ENCODE results near the gene UQCRC1. TPM values are rescaled to one million over a fixed set of nuclear protein-coding genes. Genes with fewer than 3 reads are reported as not detected.

The UQCRC1 gene
- total and polyA plus RNA-seq, 2 donors (not counting 1 experiment from before 2014, with no cell fraction given) = 226 to 366 TPM

DNA sequence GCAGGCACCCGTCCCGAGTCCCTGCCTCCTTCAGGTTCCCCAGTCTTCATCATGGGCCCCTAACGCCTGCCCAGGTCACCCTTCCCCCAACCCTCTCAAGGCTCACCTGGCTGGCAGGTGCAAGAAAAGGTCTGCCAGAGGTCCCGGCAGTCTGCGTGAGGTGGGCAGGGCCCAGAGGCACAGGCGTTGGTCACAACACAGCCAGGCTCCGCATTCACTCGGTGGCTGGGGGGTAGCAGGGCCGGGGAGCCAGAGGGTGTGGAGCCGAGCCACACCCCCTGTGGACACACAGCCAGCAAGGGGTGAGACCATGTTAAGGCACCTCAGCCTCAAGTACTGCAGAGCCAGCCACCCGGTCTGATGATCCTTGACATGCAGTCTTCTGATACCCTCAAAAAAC is 42.3 kb upstream of the UQCRC1 start:
- Histone ChIP-seq H3K4me3 (replicated peaks in 1 of 4; ENCODE audit: control extremely low read depth in 1 of 4, insufficient read depth in 1 of 4, low read depth in 3 of 4, low read length in 4 of 4) (no peak overlapping the region), H3K27me3 (ENCODE audit: control insufficient read depth, insufficient read depth, low read length) (no peaks in the 10 kb centered on the region), H3K79me2 (ENCODE audit: control insufficient read depth, insufficient read depth, low read length) (no peaks in the 10 kb centered on the region), H3K36me3 (ENCODE audit: control insufficient read depth, insufficient read depth, low read length) (no peaks in the 10 kb centered on the region), H3K27ac (ENCODE audit: insufficient read depth, low read length) (no peak overlapping the region), H4K20me1 (ENCODE audit: control insufficient read depth, extremely low read depth, insufficient read depth, low read length) (no peaks in the 10 kb centered on the region), H3K9ac (ENCODE audit: insufficient read depth, low read length) (no peak overlapping the region), H3K4me1 (ENCODE audit: control insufficient read depth, extremely low read depth, insufficient read depth, low read length) (no peaks in the 10 kb centered on the region), H3K9me3 (ENCODE audit: control insufficient read depth, insufficient read depth, low read depth, low read length) (no peaks in the 10 kb centered on the region), H2AFZ (ENCODE audit: low read length) (no peak overlapping the region), H3K4me2 (ENCODE audit: extremely low read depth, insufficient read depth, low read length) (no peak overlapping the region)
- no peak for TF ChIP-seq EZH2 (IDR thresholded peaks at IDR 0.05; ENCODE audit: low read length, missing control alignments)
- TF ChIP-seq, protein P1, sequence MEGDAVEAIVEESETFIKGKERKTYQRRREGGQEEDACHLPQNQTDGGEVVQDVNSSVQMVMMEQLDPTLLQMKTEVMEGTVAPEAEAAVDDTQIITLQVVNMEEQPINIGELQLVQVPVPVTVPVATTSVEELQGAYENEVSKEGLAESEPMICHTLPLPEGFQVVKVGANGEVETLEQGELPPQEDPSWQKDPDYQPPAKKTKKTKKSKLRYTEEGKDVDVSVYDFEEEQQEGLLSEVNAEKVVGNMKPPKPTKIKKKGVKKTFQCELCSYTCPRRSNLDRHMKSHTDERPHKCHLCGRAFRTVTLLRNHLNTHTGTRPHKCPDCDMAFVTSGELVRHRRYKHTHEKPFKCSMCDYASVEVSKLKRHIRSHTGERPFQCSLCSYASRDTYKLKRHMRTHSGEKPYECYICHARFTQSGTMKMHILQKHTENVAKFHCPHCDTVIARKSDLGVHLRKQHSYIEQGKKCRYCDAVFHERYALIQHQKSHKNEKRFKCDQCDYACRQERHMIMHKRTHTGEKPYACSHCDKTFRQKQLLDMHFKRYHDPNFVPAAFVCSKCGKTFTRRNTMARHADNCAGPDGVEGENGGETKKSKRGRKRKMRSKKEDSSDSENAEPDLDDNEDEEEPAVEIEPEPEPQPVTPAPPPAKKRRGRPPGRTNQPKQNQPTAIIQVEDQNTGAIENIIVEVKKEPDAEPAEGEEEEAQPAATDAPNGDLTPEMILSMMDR (conservative IDR thresholded peaks at IDR 0.05 in 1 of 2, IDR thresholded peaks at IDR 0.05 in 1 of 2; ENCODE audit: low read depth in 1 of 2, low read length in 2 of 2) = no peak
- no peak for DNase-seq (ENCODE audit: low read depth in 2 of 2)

DNA sequence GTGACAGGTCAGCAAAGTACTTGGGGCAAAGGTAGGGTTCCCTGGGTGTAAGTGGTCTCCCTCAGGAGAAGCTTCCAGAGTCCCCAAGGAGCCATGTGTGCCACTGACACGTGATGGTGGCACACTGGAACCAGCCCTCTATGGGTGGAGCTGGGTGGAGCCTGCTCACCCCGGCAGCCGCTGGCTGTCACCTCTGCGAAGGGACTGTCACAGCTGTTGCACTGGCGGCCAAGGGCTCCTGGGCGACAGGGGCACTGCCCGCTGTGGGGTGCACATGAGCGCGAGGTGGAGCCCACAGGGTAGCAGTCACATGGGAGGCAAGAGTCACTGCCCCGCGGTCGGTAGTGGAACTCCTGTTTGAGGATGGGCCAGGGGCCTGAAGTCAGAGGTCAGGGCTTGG is 41.3 kb upstream of the UQCRC1 start:
- Histone ChIP-seq H3K9me3 (ENCODE audit: control insufficient read depth, insufficient read depth, low read depth, low read length) (no peaks in the 10 kb centered on the region), H3K36me3 (ENCODE audit: control insufficient read depth, insufficient read depth, low read length) (no peaks in the 10 kb centered on the region), H3K9ac (ENCODE audit: insufficient read depth, low read length) (no peak overlapping the region), H3K27ac (ENCODE audit: insufficient read depth, low read length) (no peak overlapping the region), H3K79me2 (ENCODE audit: control insufficient read depth, insufficient read depth, low read length) (no peaks in the 10 kb centered on the region), H2AFZ (ENCODE audit: low read length) (no peak overlapping the region), H3K4me2 (ENCODE audit: extremely low read depth, insufficient read depth, low read length) (no peak overlapping the region), H3K27me3 (ENCODE audit: control insufficient read depth, insufficient read depth, low read length) (no peaks in the 10 kb centered on the region), H3K4me1 (ENCODE audit: control insufficient read depth, extremely low read depth, insufficient read depth, low read length) (no peaks in the 10 kb centered on the region), H4K20me1 (ENCODE audit: control insufficient read depth, extremely low read depth, insufficient read depth, low read length) (no peaks in the 10 kb centered on the region), H3K4me3 (replicated peaks in 1 of 4; ENCODE audit: control extremely low read depth in 1 of 4, insufficient read depth in 1 of 4, low read depth in 3 of 4, low read length in 4 of 4) (no peak overlapping the region)
- DNase-seq (ENCODE audit: low read depth in 2 of 2) = no peak
- no peak for TF ChIP-seq EZH2 (IDR thresholded peaks at IDR 0.05; ENCODE audit: low read length, missing control alignments)
- TF ChIP-seq, protein P1 (conservative IDR thresholded peaks at IDR 0.05 in 1 of 2, IDR thresholded peaks at IDR 0.05 in 1 of 2; ENCODE audit: low read depth in 1 of 2, low read length in 2 of 2) = no peak

DNA sequence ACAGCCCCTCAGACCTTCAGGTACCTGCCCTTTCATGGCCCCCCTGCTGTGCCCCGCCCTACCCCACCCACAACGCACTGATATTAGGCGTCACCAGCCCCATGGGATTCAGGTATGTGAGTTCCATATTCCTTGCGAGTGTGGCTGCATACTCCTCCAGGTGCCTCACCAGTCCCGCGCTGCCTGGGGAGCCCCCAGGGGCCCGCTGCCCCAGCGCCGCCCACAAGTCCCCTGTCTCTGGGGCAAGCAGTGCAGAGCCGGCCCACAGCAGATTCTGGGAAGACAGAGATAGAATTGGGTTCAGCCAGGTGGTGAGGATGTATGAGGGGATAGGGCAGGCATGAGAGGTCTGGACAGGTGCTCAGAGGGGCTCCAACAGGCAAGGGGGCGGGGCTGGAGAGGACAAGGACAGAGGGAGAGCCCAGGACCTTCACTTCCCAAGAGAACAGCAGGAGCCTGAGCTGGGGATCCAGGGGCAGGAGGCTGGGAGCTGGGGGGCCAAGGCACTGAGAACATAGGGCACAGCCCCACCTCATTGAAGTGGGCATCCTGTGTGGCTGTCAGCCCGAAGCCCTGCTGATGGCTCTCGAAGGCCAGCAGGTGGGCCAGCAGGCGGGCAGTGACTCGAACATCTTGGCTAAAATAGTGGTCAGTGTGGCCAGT is 38.9 kb upstream of the UQCRC1 start:
- no peaks in the 10 kb centered on the region for H3K27me3 ChIP-seq (ENCODE audit: control insufficient read depth, insufficient read depth, low read length)
- no peak for DNase-seq (ENCODE audit: low read depth in 2 of 2)
- H4K20me1 ChIP-seq (ENCODE audit: control insufficient read depth, extremely low read depth, insufficient read depth, low read length) = no peaks in the 10 kb centered on the region
- no peak overlapping the region for H3K27ac ChIP-seq (ENCODE audit: insufficient read depth, low read length)
- TF ChIP-seq EZH2 (IDR thresholded peaks at IDR 0.05; ENCODE audit: low read length, missing control alignments) = no peak
- TF ChIP-seq, protein P1 (conservative IDR thresholded peaks at IDR 0.05 in 1 of 2, IDR thresholded peaks at IDR 0.05 in 1 of 2; ENCODE audit: low read depth in 1 of 2, low read length in 2 of 2) = no peak
- no peak overlapping the region for H3K4me3 ChIP-seq (replicated peaks in 1 of 4; ENCODE audit: control extremely low read depth in 1 of 4, insufficient read depth in 1 of 4, low read depth in 3 of 4, low read length in 4 of 4)
- no peaks in the 10 kb centered on the region for H3K4me1 ChIP-seq (ENCODE audit: control insufficient read depth, extremely low read depth, insufficient read depth, low read length)
- no peak overlapping the region for H2AFZ ChIP-seq (ENCODE audit: low read length)
- H3K36me3 ChIP-seq (ENCODE audit: control insufficient read depth, insufficient read depth, low read length) = no peaks in the 10 kb centered on the region
- H3K4me2 ChIP-seq (ENCODE audit: extremely low read depth, insufficient read depth, low read length) = no peak overlapping the region
- H3K9ac ChIP-seq (ENCODE audit: insufficient read depth, low read length) = no peak overlapping the region
- H3K79me2 ChIP-seq (ENCODE audit: control insufficient read depth, insufficient read depth, low read length) = no peaks in the 10 kb centered on the region
- no peaks in the 10 kb centered on the region for H3K9me3 ChIP-seq (ENCODE audit: control insufficient read depth, insufficient read depth, low read depth, low read length)
